ENCODE measurements around the gene EZH1.
"Not testable (repeated sequence)": the region's sequence is repeated elsewhere in the genome, so short reads cannot be mapped to it uniquely, and the experiment has no call there.

The EZH1 gene

DNA sequence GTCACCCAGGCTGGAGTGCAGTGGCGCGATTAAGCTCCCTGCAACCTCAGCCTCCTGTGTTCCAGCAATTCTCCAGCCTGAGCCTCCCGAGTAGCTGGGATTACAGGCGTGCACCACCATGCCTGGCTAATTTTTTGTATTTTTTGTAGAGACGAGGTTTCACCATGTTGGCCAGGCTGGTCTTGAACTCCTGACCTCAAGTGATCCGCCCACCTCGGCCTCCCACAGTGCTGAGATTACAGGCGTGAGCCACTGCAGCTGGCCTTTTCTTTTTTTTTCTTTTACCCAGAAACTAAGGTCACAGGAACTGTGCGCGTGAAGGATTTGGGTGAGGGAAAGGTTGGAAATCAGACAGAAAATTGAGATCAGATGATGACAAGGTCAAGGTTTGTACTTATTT is 25.1 kb upstream of the EZH1 start:
- DNase-seq = not testable (repeated sequence)

- not testable (repeated sequence) for DNase-seq
Observed at GRCh38 chr17:42768006-42768405, 23.2 kb upstream of the EZH1 start.

DNA sequence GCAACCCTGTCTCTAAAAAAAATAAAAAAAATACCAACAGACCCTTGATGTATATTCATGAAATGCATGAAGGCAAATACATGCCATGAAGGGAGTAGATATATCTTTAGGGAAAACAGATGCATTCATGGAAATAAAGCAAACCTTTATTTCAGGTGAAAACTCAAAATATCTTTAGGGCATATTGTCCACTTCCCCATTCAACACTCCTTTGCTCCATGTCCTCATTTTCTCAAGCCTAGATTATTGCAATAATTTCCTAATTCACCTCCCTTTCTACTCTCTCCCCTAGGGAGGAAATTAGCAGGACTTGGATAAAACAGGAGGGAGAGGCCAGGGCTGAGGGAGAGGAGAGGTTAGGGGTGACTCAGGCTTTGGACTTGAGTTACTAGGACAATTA is 22.7 kb upstream of the EZH1 start:
- no peak for DNase-seq

DNA sequence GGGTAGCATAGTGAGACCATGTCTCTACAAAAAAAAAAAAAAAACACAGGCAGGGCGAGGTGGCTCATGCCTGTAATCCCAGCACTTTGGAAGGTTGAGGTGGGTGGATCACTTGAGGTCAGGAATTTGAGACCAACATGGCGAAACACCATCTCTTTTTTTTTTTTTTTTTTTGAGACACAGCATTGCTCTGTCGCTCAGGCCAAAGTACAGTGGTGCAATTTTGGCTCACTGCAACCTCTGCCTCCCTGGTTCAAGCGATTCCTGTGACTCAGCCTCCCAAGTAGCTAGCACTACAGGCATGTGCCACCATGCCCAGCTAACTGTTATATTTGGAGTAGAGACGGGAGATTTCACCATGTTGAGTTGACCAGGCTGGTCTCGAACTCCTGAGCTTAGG is 21.3 kb upstream of the EZH1 start:
- DNase-seq = no peak

DNA sequence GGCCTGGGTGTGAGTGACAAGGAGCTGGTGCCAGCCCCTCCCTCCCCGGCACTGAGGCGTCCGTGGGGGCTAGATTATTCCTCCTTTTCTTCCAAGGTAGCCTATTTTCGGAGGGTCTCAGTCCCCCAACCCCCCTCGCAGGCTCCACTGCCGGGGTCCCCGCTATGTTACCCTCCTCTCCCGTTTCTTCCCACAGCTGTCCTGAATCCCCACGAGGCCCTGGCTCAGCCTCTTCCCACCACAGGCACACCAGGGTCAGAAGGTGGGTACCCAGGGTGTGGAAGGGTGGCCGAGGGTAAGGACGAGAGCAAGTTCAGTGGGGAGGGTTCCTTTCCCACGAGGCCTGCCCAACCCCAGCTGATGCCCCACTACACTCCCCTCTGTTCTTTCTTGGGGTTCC is 16.8 kb upstream of the EZH1 start:
- DNase-seq = no peak

GRCh38 chr17:42760652-42761581 is 16.1 kb upstream of the EZH1 start, which contains the start of gene RAMP2:
Gene RAMP2, plus strand, starts transcription at chr17:42761227. Its CDS starts 35 bp downstream, at chr17:42761262.
- DNase-seq = no peak

GRCh38 chr17:42759982-42760651 is 15.3 kb upstream of the EZH1 start:
- DNase-seq = no peak

- DNase-seq = no peak
Observed at GRCh38 chr17:42754782-42755181, 9.9 kb upstream of the EZH1 start.

- no peak for DNase-seq
Observed at GRCh38 chr17:42751628-42752027, 6.8 kb upstream of the EZH1 start.

DNA sequence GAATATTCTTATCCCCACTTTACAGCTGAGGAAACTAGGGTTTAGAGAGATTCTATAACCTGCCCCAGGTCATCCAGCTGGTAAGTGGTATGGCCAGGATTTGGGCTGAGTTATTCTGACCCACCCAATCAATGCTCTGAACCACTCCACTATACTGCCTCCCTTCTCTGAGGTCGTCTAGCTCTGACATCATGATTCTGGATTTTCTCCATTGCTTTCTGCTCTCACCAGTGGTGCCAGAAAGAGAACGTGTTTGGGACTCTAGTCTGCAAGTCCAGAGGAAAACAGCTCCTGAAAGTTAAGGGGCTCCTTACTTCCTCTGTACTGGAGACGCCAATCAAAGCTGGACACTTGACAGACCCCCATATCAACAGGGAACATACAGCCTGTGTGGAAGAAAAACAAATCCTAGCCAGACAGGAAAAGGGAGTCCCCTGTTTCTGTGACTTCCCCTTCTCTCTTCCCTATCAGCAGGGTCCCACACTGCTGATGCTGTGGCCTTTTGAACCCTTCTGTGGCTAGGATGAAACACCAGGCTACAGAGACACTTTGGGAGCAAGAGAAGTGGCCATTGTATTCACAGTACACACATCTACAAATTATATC is 6.0 kb upstream of the EZH1 start:
- no peak for DNase-seq

- DNase-seq = no peak
Observed at GRCh38 chr17:42748908-42749798, 4.3 kb upstream of the EZH1 start.

GRCh38 chr17:42748202-42748907 is 3.5 kb upstream of the EZH1 start:
- DNase-seq = no peak

DNA sequence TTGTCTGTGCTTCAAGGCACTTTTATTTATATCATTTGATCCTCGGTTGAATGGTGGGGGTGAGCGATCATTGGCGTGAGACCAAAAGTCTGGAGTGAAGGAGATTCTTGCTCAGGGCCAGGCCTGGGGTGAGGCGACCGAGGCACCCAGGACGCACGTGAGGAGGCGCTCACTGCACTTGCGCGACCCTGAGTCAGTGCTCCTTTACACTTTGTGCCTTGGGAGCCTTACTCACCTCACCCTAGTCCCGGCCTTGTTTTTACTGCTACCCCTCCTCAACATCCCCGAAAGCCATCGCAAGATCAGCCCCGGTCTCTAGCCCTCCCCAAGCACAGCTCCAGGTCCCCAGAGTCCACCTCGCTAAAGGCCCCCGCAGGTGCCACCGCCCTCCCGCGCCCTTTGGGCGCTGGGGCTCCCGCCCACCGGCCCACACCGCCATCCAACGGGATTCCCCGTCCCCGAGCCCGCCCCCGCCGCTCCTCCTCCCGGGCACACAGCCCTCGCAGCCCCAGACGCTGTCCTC is 496 bp downstream of the EZH1 start:
- peak; percentile 43 for DNase-seq

GRCh38 chr17:42743595-42744282 is 1.1 kb downstream of the EZH1 start:
- DNase-seq = no peak

DNA sequence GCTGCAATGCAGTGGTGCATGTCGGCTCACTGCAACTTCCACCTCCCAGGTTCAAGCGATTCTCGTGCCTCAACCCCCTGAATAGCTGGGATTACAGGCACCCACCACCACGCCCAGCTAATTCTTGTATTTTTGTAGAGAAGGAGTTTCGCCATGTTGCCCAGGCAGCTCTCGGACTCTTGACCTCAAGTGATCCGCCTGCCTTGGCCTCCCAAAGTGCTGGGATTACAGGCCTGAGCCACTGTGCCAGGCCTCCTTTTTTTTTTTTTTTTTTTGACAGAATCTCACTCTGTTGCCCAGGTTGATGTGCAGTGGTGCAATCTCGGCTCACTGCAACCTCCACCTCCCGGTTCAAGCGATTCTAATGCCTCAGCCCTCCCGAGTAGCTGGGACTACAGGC is 1.9 kb downstream of the EZH1 start:
- not testable (repeated sequence) for DNase-seq

DNA sequence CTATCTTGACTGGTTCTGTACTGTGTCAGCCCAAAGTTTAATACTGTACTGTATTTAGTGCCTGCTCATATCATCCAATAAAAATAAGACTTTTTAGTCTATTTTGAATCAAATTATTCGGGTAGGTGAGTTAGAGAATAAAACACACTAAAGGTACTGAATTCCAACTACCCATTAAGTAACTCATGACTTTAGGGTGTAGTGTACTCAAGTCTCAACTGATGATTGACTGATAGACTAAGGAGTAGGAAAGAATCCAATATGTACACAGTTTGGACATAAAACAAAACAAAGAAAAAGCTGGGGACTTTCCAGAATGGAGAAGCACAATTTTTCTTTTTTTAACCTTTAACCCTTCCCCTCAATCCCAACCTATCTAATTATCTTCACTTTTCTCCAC is 4.1 kb downstream of the EZH1 start:
- no peak for DNase-seq

DNA sequence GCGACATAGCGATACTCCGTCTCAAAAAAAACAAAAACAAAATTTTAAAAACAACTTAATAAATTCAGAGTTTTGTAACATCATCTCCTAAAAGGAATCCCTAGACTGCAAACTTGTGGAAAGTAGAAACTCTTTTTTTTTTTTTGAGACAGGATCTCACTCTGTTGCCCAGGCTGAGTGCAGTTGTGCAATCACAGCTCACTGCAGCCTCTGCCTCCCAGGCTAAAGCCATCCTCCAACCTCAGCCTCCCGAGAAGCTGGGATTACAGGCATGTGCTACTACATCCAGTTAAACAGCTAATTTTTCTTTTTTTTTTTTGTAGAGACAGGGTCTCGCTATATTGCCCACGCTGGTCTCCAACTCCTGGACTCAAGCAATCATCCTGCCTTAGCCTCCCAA is 19.7 kb downstream of the EZH1 start:
- no peak for DNase-seq

- DNase-seq = no peak
Observed at GRCh38 chr17:42723636-42724035, 21.2 kb downstream of the EZH1 start.

- DNase-seq = peak; percentile 18
Observed at GRCh38 chr17:42720996-42721583, 23.8 kb downstream of the EZH1 start.

DNA sequence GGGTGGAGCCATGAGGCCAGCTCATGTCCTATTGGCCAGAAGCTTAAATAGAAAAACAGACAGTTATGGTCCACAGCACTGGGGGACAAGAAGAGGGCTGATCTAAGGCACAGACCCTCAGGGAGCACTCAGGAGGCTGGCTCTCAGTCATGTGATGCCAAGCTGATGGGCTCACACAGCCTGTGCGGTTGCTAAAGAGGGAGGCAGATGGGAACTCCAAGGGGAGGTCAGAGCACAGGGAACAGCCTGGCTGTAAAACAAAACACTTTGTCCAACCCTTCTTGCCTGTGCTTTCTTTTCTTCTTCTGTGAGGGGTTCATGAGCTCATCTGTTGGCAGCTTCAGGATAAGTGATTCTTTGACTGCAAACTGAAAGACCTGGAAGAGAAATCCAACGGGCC is 35.3 kb downstream of the EZH1 start:
- DNase-seq = no peak

- DNase-seq = no peak
Observed at GRCh38 chr17:42708588-42708987, 36.3 kb downstream of the EZH1 start.

Data from NCI-H524 treated with DMSO at 0.1 percent for 48 hours (cell line).